HCT116 (cell line): ENCODE data around the gene CPZ. TPM values are rescaled to one million over a fixed set of nuclear protein-coding genes. Genes with fewer than 3 reads are reported as not detected.

Source experiments
- ATAC-seq: fragments of 200-7000 bp; cut with Tn5 transposase; 2 replicates; pipeline ENCODE4 v1.9.1; 2020; ENCODE audit warnings: mild to moderate bottlenecking, moderate library complexity
- BruUV-seq: library from RNA; stranded (reverse); fragments of 400-500 nt; replicated peaks from 2 replicates; lab custom pipeline; 2021; lab: Mats Ljungman, UMichigan
- CTCF ChIA-PET: fragments of 300-600 bp; sonication (Branson Sonifier 250); formaldehyde crosslinking; loops from one replicate; lab custom pipeline; 2021; ENCODE audit warnings: antibody characterized with exemption; lab: Charles Lee
- POLR2A ChIA-PET: fragments of 300-600, 350-600 bp; sonication (Branson Sonifier 250); formaldehyde crosslinking; loops from one replicate; lab custom pipeline; 2021; ENCODE audit warnings: antibody characterized with exemption; lab: Charles Lee
- RAD21 ChIA-PET, 2 experiments: fragments of 300-600 bp; sonication (Branson Sonifier 250); formaldehyde crosslinking; loops; one replicate each; lab custom pipeline; 2023; ENCODE audit warnings: low total read pairs in 2 of 2; ENCODE audit not compliant: uncharacterized antibody in 2 of 2, unreplicated experiment in 2 of 2, low non-redundant PET in 1 of 2; lab: Charles Lee
- DNase-seq: peaks from one replicate; pipeline ENCODE4 v3.0.0-alpha.2; 2010; ENCODE audit warnings: low read depth, low spot score
- H2AFZ ChIP-seq: fragments of 200-600 bp; shearing (Covaris generic), sonication (generic); 2 replicates; pipeline ENCODE4 v1.6.1; 2017; ENCODE audit warnings: low read depth, mixed run types, mixed read lengths, antibody characterized with exemption, low read length; ENCODE audit not compliant: poor library complexity, severe bottlenecking
- H3K27ac ChIP-seq: 2 replicates; pipeline ENCODE4 v1.5.1; 2012; ENCODE audit warnings: low read depth, low read length
- H3K27me3 ChIP-seq: fragments of 200-600 bp; sonication (generic); 2 replicates; pipeline ENCODE4 v1.6.1; 2016; ENCODE audit warnings: mixed run types, low read length, mixed read lengths; ENCODE audit not compliant: insufficient read depth
- H3K36me3 ChIP-seq, 2 experiments: fragments of 200-500 bp in 1 of 2; fragments of 200-600 bp in 1 of 2; sonication (Bioruptor generic) in 1 of 2; sonication (generic) in 1 of 2; 2 replicates each; pipeline versions ENCODE4 v1.5.1 to v1.6.1; 2014 to 2016; ENCODE audit warnings: low read length in 2 of 2, inconsistent platforms in 1 of 2, mixed read lengths in 1 of 2, mixed run types in 1 of 2; ENCODE audit not compliant: insufficient read depth in 2 of 2, control insufficient read depth in 1 of 2
- H3K4me1 ChIP-seq, 2 experiments: fragments of 200-600 bp in 1 of 2; sonication (generic) in 1 of 2; 2 replicates each; pipeline versions ENCODE4 v1.5.1 to v1.6.1; 2012 to 2017; ENCODE audit warnings: low read length in 2 of 2, inconsistent platforms in 1 of 2, mild to moderate bottlenecking in 1 of 2, mixed read lengths in 1 of 2, mixed run types in 1 of 2, moderate library complexity in 1 of 2; ENCODE audit not compliant: insufficient read depth in 2 of 2, control insufficient read depth in 1 of 2
- H3K4me2 ChIP-seq: fragments of 200-600 bp; sonication (generic); 2 replicates; pipeline ENCODE4 v1.6.1; 2017; ENCODE audit warnings: mixed run types, low read length, mixed read lengths
- H3K4me3 ChIP-seq, 2 experiments: fragments of 200-600 bp in 1 of 2; sonication (generic) in 1 of 2; replicated peaks in 1 of 2; 2 replicates each; pipeline ENCODE4 v1.5.1; 2011 to 2016; ENCODE audit warnings: low read length in 2 of 2, control low read depth in 1 of 2, low read depth in 1 of 2, mild to moderate bottlenecking in 1 of 2, mixed read lengths in 1 of 2, mixed run types in 1 of 2
- H3K79me2 ChIP-seq: fragments of 200-600 bp; sonication (generic); 2 replicates; pipeline ENCODE4 v1.6.1; 2017; ENCODE audit warnings: mild to moderate bottlenecking, mixed run types, low read length, moderate library complexity, mixed read lengths; ENCODE audit not compliant: insufficient read depth
- H3K9ac ChIP-seq: fragments of 200-600 bp; sonication (generic); 2 replicates; pipeline ENCODE4 v1.6.1; 2016; ENCODE audit warnings: low read length, mixed read lengths
- H3K9me2 ChIP-seq: fragments of 200-600 bp; sonication (generic), shearing (Covaris generic); 2 replicates; pipeline ENCODE4 v1.6.1; 2017; ENCODE audit warnings: mixed run types, mild to moderate bottlenecking, moderate library complexity; ENCODE audit not compliant: insufficient read depth
- H3K9me3 ChIP-seq, 2 experiments: fragments of 200-500 bp in 1 of 2; fragments of 200-600 bp in 1 of 2; sonication (Bioruptor generic) in 1 of 2; sonication (generic) in 1 of 2; 2 replicates each; pipeline ENCODE4 v1.6.1; 2014 to 2017; ENCODE audit warnings: low read length in 2 of 2, mixed read lengths in 2 of 2, inconsistent platforms in 1 of 2, low read depth in 1 of 2, mild to moderate bottlenecking in 1 of 2, mixed run types in 1 of 2, moderate library complexity in 1 of 2; ENCODE audit not compliant: control insufficient read depth in 1 of 2, insufficient read depth in 1 of 2
- H4K20me1 ChIP-seq: fragments of 200-600 bp; sonication (generic), shearing (Covaris generic); 2 replicates; pipeline ENCODE4 v1.6.1; 2017; ENCODE audit warnings: mixed run types, mild to moderate bottlenecking, moderate library complexity; ENCODE audit not compliant: insufficient read depth
- CEBPB ChIP-seq: IDR thresholded peaks from 2 replicates; pipeline ENCODE4 v1.6.1; 2012; ENCODE audit warnings: low read depth
- ELF1 ChIP-seq: IDR thresholded peaks from 2 replicates; pipeline ENCODE4 v1.6.1; 2012; ENCODE audit warnings: low read depth, borderline replicate concordance
- EZH2 ChIP-seq: fragments of 200-600 bp; sonication (generic); IDR thresholded peaks from 2 replicates; pipeline ENCODE4 v1.6.1; 2017; ENCODE audit warnings: antibody characterized with exemption, mixed run types
- FOSL1 ChIP-seq: IDR thresholded peaks from 2 replicates; pipeline ENCODE4 v1.6.1; 2012; ENCODE audit warnings: low read depth
- POLR2AphosphoS5 ChIP-seq: IDR thresholded peaks from 2 replicates; pipeline ENCODE4 v1.6.1; 2011; ENCODE audit warnings: mild to moderate bottlenecking, low read depth, low read length, moderate library complexity
- SP1 ChIP-seq: IDR thresholded peaks from 2 replicates; pipeline ENCODE4 v1.6.1; 2012; ENCODE audit warnings: low read depth
- SRF ChIP-seq: IDR thresholded peaks from 2 replicates; pipeline ENCODE4 v1.6.1; 2012; ENCODE audit warnings: low read depth
- TCF7L2 ChIP-seq: IDR thresholded peaks from 2 replicates; pipeline ENCODE4 v1.7.0; 2011; ENCODE audit warnings: borderline replicate concordance, inconsistent platforms; ENCODE audit not compliant: insufficient read depth, insufficient read length; ENCODE audit errors: extremely low read depth
- YY1 ChIP-seq: IDR thresholded peaks from 2 replicates; pipeline ENCODE4 v1.6.1; 2011; ENCODE audit warnings: low read length, low read depth, moderate library complexity, mild to moderate bottlenecking; ENCODE audit not compliant: insufficient replicate concordance; ENCODE audit errors: extremely low read depth
- ZBTB33 ChIP-seq: IDR thresholded peaks from 2 replicates; pipeline ENCODE4 v1.6.1; 2011; ENCODE audit warnings: mild to moderate bottlenecking, low read length, moderate library complexity; ENCODE audit not compliant: insufficient replicate concordance; ENCODE audit errors: extremely low read depth
- ZNF274 ChIP-seq: fragments of 200-500 bp; sonication (Bioruptor generic); IDR thresholded peaks from 2 replicates; pipeline ENCODE4 v1.6.1; 2014; ENCODE audit warnings: mild to moderate bottlenecking, low read depth, low read length, inconsistent platforms
- intact Hi-C: fragments of 100-400 bp; cut with micrococcal nuclease; formaldehyde crosslinking; loops from 2 replicates; pipeline ENCODE4 v1.10.0; 2022
- total RNA-seq: library from RNA; stranded (reverse); gene quantifications from one replicate; pipeline ENCODE4 v1.2.1, GENCODE V29; 2021; ENCODE audit not compliant: unreplicated experiment
- TF ChIP-seq, protein P1 (sequence below): IDR thresholded peaks from 2 replicates; pipeline ENCODE4 v1.6.1; 2012
- TF ChIP-seq, protein P2 (sequence below): IDR thresholded peaks from 2 replicates; pipeline ENCODE4 v1.6.1; 2012

CPZ gene
- total RNA-seq, 1 experiment from 2014 or later, result not detected

- CTCF ChIA-PET, result no interaction called here
- no TSS peak for BruUV-seq
Observed at GRCh38 chr4:8600686-8601085, 8.1 kb downstream of the CPZ start.

DNA sequence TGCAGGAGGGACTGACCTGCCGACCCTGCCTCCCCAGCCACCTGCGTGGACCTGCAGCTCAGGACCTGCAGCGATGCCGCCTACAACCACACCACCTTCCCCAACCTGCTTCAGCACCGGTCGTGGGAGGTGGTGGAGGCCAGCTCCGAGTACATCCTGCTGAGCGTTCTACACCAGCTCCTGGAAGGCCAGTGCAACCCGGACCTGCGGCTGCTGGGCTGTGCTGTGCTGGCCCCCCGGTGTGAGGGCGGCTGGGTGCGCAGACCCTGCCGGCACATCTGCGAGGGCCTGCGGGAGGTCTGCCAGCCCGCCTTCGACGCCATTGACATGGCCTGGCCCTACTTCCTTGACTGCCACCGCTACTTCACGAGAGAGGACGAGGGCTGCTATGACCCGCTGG is 8.5 kb downstream of the CPZ start:
- ATAC-seq (no peak), DNase-seq (no peak)
- Histone ChIP-seq H3K4me3 (no peak overlapping the region), H4K20me1 (no peaks in the 10 kb centered on the region), H3K9me2 (no peaks in the 10 kb centered on the region), H3K36me3 (no peaks in the 10 kb centered on the region), H3K9me3 (no peaks in the 10 kb centered on the region), H3K27me3 (0 out of 2 replicates have a peak, but pooled peaks cover 4% of the 10 kb centered on the region), H2AFZ (no peak overlapping the region), H3K4me2 (no peak overlapping the region), H3K79me2 (no peaks in the 10 kb centered on the region), H3K9ac (no peak overlapping the region), H3K27ac (no peak overlapping the region), H3K4me1 (peaks cover 11 to 17% of the 10 kb centered on the region in 2 experiments; a peak in 3 of 4 replicates)
- CTCF ChIA-PET, result no interaction called here
- POLR2A ChIA-PET, result no interaction called here
- no peak for TF ChIP-seq ZNF274
- TF ChIP-seq SRF, result no peak
- TF ChIP-seq SP1, result no peak
- no peak for TF ChIP-seq YY1
- no peak for TF ChIP-seq POLR2AphosphoS5
- TF ChIP-seq ZBTB33, result no peak
- no peak for TF ChIP-seq TCF7L2
- TF ChIP-seq, protein P1, sequence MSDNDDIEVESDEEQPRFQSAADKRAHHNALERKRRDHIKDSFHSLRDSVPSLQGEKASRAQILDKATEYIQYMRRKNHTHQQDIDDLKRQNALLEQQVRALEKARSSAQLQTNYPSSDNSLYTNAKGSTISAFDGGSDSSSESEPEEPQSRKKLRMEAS, result no peak
- TF ChIP-seq FOSL1, result no peak
- intact Hi-C loops, result loop anchor here (10.0 kb wide), 1 partner anchor 284 kb away; no protein-coding TSS in a partner anchor
- RAD21 ChIA-PET, result no interaction called here
- BruUV-seq, result no TSS peak

More at GRCh38 chr4:8600686-8601085, 8.1 kb downstream of the CPZ start:
- 0 out of 2 replicates have a peak, but pooled peaks cover 4% of the 10 kb centered on the region for H3K27me3 ChIP-seq
- H3K36me3 ChIP-seq, result no peaks in the 10 kb centered on the region
- no peaks in the 10 kb centered on the region for H4K20me1 ChIP-seq
- no peak for ATAC-seq
- no peaks in the 10 kb centered on the region for H3K9me2 ChIP-seq
- no peaks in the 10 kb centered on the region for H3K79me2 ChIP-seq
- H3K4me3 ChIP-seq, result no peak overlapping the region
- H3K4me2 ChIP-seq, result no peak overlapping the region
- H2AFZ ChIP-seq, result no peak overlapping the region
- no peaks in the 10 kb centered on the region for H3K9me3 ChIP-seq
- intact Hi-C loops, result loop anchor here (10.0 kb wide), 1 partner anchor 284 kb away; no protein-coding TSS in a partner anchor
- TF ChIP-seq YY1 (no peak), CEBPB (no peak), EZH2 (no peak), ZNF274 (no peak), POLR2AphosphoS5 (no peak), ELF1 (no peak), FOSL1 (no peak)
- TF ChIP-seq, protein P2, sequence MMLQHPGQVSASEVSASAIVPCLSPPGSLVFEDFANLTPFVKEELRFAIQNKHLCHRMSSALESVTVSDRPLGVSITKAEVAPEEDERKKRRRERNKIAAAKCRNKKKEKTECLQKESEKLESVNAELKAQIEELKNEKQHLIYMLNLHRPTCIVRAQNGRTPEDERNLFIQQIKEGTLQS, result no peak
- ChIA-PET RAD21 (no interaction called here), POLR2A (no interaction called here)
- no peak for DNase-seq
- H3K4me1 ChIP-seq, result peaks cover 11 to 17% of the 10 kb centered on the region in 2 experiments; a peak in 3 of 4 replicates
- no peak overlapping the region for H3K27ac ChIP-seq
- no peak overlapping the region for H3K9ac ChIP-seq
